ENCODE results near the gene PPP1R27.
"Not testable (repeated sequence)": the region's sequence is repeated elsewhere in the genome, so short reads cannot be mapped to it uniquely, and the experiment has no call there.

Gene PPP1R27

DNA sequence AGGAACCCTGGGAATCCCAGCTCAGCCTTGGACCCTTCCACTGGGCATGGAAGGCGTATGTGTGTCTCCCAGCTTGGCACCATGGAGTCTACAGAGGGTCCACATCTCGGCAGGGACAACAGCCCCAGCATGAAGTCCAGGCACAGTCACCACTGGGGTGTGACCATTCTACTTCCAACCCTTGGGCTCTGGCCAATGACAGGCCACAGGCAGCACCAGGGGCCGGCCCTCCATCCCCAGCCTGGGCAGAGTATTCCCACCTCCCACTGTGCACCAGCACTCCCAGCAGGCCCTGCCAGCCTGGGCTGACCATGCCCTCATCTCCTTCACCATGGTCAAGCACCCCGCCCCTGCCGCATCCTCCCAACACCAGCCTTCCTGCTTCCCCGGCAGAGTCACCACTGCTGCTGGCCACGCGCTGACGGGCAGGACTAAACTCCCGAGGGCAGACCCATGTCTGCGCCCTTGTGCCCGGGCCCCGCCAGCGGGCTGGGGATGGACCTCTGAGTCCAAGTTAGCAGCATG lies 9.5 kb upstream of the PPP1R27 start:
- no peak for DNase-seq
- in situ Hi-C loops (cut with HindIII; ENCODE audit: low pct_ligation_motif_present, low pct_unique_long_range_greater_than_20kb, low sequenced_read_pairs), result no loop called here

DNA sequence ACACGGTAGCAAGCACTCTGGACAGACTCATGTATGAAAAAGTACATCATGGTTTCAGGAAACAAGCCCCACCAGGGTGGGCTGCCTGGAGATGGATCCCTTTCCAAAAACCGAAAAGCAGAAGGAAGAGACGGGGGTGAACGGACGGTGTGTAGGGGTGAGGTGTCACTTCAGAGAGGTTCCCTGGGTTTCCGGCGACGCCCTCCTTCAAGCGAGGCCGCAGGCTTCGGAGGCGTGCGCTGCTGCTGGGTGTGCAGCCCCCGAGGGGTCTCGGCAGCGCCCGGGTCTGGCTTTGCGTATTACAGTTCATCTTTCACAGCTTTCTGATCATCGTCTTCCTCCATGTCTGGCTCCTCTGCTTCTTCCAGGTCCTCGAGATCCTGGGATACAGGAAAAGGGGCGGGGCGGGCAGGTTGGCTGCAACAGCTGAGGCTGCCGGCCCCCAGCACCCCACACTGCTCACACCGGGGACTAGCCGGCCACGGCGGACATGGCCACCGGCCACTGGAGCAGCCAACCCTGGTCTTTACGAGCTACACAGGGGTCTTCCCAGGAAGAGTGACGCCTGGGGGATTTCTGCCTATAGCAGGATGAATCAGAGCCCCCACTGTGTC lies 9.0 kb upstream of the PPP1R27 start:
- DNase-seq, result no peak
- in situ Hi-C loops (cut with HindIII; ENCODE audit: low pct_ligation_motif_present, low pct_unique_long_range_greater_than_20kb, low sequenced_read_pairs), result no loop called here

DNA sequence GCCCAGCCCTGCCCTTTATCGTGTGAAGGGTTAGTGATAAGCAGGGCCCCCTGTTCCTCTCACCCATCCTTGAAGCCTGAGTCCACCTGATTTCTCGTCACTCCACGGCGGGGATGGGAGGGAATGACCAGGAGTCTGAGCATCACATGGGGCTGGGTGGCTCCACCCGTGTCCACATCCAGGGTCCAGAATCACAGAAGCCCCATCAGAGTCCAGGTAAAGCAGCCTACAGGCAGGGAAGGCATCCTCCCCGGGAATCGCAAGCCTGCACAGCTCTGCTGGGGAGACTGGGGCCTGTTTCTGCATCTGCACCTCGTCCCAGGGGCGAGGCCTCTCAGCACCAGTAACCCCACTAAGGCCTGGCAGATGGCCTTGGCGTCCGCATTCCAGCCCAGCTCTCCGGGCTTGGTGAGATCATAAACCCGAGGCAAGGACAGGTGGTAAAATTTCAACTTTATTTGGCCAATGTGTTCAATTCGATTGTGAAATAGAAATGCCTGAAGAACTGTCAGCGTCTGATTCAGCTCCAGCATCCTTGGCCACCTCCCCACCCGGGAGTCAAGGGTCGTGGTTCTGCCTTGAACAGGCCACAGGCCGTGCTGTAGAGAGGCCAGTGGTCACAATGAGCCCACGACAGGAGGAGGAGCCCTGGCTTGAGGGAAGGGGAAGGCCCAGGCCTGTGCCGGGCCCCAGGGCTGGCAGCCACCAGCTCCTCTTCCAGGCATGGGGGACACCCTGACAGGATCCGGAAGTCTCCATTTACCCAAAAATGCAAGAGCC lies 8.1 kb upstream of the PPP1R27 start:
- in situ Hi-C loops (cut with HindIII; ENCODE audit: low pct_ligation_motif_present, low pct_unique_long_range_greater_than_20kb, low sequenced_read_pairs), result no loop called here
- DNase-seq, result peak; percentile 17

DNA sequence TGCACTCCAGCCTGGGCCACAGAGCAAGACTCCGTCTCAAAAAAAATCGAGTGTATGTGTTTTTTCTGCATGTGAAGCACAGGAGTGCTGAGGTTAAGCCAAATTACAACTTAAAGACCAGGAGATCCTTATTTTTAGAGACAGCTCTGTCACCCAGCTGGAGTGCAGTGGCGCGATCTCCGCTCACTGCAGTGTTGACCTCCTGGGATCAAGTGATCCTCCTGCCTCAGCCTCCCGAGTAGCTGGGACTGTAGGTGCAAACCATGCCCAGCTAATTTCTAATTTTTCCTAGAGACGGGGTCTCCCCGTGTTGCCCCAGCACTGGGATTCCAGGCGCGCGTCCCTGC lies 7.5 kb upstream of the PPP1R27 start:
- DNase-seq, result no peak
- in situ Hi-C loops (cut with HindIII; ENCODE audit: low pct_ligation_motif_present, low pct_unique_long_range_greater_than_20kb, low sequenced_read_pairs), result no loop called here

DNA sequence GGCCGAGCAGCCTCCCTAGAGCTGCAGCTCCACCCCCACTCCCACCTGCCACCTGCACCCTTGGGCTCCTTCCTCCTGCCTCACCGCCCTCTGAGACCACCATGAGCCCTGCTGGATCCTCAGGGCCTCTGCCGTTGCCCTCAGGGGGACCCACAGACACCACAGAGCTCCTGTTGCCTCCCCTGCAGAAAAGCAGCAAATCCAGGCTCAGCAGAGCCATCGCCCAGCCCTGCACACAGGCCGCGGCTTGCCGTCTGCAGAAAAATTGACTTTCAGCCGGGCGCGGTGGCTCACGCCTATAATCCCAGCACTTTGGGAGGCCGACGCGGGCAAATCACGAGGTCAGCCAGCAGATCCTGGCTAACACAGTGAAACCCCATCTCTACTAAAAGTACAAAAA lies 7.0 kb upstream of the PPP1R27 start:
- in situ Hi-C loops (cut with HindIII; ENCODE audit: low pct_ligation_motif_present, low pct_unique_long_range_greater_than_20kb, low sequenced_read_pairs), result no loop called here
- no peak for DNase-seq

DNA sequence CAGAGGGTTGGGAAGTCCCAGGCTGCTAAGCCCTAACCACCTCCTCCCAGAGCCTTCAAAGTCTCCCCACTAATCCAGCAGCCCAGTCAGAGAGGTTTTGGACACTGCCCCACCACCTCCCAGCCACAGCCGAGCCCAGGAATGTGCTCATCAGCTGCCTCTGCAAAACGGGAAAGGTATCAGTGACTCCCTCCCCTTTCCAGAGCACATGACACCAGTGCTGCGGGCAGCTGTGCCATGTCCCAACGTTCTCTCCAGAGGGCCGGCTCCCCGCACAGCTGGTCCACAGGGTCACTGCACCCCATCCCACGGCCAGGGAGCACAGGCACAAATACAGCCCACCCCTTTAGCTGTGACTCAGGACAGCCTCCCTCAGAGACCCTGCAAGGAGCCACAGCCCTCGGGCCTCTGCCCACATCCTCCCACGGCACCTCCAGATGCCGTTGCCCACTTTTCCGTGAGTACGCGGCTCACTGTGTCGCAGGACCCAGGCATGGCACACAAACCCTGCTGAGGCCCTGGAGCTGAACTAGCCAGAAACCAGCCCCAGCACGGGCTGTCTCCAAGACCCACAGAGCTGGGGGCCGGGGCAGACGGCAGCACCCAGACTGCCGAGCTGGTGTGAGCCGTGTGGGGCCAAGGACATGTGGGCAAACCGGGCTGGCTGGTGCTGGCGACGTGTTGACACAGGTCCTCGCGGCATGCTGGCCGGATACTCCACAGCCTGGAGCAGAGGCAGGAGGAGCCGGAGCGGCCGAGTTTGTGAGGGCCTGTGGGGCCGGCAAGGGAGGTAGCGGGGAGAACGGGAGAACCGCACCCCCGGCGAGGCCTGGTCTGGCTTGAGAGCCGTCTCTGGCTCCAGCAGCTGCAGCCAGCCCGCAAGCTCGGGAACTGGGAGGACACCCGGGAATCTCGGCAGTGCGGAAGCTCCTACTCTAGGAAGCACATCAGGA lies 6.3 kb upstream of the PPP1R27 start:
- no peak for DNase-seq
- in situ Hi-C loops (cut with HindIII; ENCODE audit: low pct_ligation_motif_present, low pct_unique_long_range_greater_than_20kb, low sequenced_read_pairs), result no loop called here

DNA sequence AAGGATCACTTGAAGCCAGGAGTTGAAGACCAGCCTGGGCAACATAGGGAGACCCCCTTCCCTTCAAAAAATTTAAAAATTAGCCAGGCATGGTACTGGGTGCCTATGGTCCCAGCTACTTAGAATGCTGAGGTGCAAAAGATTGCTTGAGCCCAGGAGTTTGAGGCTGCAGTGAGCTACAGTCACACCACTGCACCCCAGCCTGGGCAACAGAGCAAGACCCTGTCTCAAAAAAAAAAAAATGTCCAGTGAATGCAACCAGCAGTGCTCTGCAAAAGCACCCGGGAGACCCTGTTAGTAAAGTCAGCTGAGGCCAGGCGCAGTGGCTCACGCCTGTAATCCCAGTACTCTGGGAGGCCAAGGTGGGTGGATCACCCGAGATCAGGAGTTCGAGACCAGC lies 5.2 kb upstream of the PPP1R27 start:
- in situ Hi-C loops (cut with HindIII; ENCODE audit: low pct_ligation_motif_present, low pct_unique_long_range_greater_than_20kb, low sequenced_read_pairs); DNase-seq: not testable (repeated sequence)

DNA sequence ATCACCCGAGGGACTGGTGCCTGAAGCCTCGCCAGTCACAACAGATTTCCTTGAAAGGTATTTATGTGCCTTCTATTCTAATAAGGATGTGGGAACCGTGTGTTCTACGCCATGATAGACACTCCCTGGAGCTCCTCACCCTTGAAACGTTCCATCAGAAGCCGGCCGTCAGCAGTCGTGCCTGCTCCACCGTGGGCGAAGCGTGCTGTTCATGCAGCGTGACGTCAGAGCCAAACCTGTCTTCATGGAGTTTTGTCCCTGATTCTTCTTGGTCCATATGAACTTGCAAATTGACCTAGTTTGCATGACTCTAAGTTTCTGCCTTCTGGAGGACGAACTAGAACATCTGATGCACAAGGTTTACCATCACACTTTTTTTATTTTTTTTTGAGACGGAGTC lies 4.5 kb upstream of the PPP1R27 start:
- in situ Hi-C loops (cut with HindIII; ENCODE audit: low pct_ligation_motif_present, low pct_unique_long_range_greater_than_20kb, low sequenced_read_pairs), result no loop called here
- DNase-seq, result no peak

DNA sequence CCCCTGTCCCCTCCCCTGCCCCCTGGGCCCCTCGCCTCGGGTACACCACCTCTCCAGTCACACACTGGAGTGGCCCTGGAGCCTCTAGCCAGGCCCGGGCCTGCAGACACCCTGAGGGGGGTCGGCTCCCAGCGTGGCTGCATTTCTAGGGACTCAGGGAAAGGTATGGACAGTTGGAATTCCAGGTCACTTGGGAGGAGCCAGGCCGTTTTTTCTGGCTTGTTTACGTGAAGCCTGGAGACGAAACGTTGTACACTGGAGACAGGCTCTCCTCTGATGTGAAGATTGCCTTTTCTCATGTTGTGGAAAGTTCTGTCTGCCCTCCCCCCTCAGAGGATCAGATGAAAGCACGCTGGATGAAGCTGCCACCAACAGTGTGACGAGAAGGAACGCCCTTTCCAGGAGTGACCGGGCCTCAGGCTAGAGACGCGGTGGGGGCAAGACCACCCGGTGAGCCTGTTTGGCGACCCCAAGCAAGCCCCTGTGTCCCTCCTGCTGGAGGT lies 4.0 kb upstream of the PPP1R27 start:
- DNase-seq, result no peak
- in situ Hi-C loops (cut with HindIII; ENCODE audit: low pct_ligation_motif_present, low pct_unique_long_range_greater_than_20kb, low sequenced_read_pairs), result no loop called here

DNA sequence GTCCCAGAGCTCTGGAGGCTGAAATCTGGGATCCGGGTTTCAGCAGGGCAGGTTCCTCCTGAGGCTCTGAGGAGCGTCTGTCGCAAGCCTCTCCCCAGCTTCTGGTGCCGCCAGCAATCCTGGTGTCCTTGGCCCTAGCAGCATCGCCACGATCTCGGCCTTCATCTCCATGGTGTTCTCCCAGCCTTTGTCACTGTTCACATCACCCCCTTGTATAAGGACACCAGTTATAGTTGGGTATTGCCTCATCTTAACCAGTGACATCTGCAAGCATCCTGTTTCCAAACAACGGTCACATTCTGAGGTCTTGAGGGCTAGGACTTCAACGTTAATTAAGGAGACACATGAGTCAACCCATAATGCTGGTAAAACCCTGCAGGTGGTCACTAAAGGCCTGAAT lies 2.8 kb upstream of the PPP1R27 start:
- in situ Hi-C loops (cut with HindIII; ENCODE audit: low pct_ligation_motif_present, low pct_unique_long_range_greater_than_20kb, low sequenced_read_pairs), result no loop called here
- DNase-seq, result no peak

DNA sequence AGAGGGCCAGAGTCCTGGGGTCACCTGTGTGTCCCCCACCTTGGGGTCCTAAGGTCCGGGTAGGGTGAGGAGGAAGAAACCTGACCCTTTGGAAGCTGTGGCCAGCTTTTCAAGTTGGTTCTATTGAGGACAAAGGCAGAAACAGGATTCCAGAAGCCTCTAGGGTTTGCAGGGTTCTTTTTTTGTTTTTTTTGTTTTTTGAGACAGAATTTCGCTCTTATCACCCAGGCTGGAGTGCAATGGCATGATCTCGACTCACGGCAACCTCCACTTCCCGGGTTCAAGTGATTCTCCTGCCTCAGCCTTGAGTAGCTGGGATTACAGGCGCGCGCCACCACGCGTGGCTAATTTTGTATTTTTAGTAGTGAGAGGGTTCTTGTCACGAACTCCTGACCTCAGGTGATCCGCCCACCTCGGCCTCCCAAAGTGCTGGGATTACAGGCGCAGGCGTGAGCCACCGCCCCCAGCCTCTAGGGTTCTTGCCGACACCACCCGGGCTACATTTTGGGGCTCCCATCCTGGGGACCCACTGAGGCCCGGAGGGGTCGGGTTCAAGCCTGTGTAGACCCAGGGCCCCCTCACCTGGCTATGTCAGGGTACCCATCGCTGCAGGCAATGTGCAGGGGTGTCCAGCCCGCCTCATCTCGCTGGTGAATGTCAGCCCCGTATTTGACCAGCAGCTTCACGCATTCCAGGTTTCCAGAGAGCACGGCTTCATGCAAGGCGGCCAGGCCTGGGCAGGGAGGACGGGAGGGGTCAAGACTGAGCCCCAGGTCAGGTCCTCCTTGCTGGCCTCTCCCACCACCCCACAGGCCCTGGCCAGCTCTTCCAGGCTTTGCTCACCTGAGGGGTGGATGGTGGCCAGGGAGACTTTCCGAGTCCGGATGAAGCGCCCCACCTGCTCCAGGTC lies 674 bp downstream of the PPP1R27 start:
- DNase-seq, result no peak
- in situ Hi-C loops (cut with HindIII; ENCODE audit: low pct_ligation_motif_present, low pct_unique_long_range_greater_than_20kb, low sequenced_read_pairs), result no loop called here

DNA sequence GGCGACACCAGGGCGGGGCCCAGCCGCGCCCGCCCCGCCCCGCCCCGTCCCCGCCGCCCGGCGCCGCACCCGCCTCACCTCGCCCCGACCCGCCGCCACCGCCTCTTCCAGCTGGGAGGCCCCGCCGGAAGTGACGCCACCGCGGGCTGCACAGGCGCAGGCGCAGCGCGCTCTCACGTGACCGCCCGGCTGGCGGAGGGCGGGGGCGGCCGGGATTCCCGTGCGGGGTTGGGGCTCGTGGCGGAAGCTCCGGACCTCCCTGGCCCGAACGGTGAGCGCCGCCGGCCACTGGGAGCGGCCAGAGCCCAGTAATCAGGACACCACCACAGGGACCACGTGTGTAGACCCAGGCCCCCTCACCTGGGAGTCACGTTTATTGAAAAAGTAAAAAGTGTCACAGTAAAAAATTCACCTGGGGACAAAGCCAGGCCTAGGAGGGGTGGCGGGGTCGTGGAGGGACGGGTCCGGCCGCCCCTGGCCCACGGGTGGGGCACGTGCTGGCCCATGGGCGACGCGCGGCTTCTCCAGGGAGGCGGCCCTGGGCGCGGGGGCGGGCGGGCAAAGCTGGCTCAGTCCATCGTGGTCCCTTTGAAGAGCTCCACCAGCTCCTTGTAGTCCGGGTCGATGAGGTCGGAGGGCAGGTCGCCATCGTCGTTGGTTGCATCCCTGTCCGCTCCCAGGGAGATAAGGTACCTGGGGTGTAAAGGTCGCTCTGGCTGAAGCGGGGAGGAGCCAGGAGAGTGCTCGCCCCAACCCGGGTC lies 1.5 kb downstream of the PPP1R27 start, which contains the start of gene MCRIP1:
Gene MCRIP1 (minus strand): TSS at position 132 of the 761 bp plus-strand sequence. CDS start 8,785 bp downstream, outside the sequence.
- in situ Hi-C loops (cut with HindIII; ENCODE audit: low pct_ligation_motif_present, low pct_unique_long_range_greater_than_20kb, low sequenced_read_pairs), result no loop called here
- DNase-seq, result peak; percentile 96

DNA sequence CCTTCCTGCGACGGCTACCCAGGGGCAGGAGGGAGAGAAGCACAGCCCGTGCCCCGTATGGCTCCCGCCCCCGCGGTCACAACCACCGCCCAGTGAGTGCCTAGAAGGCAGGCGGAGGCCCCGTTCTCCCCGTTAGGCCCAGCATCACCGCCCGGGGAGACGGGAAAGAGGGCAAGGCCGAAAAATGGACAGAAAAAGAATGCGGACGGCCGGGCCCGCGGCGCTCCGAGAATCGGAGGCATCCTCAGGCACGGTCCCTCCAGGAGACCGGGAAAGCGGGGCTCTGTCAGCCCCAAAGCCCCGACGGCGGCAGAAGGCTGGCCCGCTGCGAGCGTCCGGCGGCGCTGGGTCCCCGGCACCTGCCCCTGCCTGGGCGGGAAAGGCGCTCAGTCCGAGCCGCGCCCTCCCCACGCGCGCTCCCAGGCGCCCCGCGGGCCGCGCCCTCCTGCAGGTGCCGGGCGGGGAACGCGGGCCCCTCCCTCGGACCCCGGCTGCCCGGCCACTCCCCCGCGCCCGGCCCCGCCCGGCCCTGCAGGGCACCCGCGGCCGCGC lies 2.2 kb downstream of the PPP1R27 start:
- in situ Hi-C loops (cut with HindIII; ENCODE audit: low pct_ligation_motif_present, low pct_unique_long_range_greater_than_20kb, low sequenced_read_pairs), result no loop called here
- DNase-seq, result peak; percentile 45

DNA sequence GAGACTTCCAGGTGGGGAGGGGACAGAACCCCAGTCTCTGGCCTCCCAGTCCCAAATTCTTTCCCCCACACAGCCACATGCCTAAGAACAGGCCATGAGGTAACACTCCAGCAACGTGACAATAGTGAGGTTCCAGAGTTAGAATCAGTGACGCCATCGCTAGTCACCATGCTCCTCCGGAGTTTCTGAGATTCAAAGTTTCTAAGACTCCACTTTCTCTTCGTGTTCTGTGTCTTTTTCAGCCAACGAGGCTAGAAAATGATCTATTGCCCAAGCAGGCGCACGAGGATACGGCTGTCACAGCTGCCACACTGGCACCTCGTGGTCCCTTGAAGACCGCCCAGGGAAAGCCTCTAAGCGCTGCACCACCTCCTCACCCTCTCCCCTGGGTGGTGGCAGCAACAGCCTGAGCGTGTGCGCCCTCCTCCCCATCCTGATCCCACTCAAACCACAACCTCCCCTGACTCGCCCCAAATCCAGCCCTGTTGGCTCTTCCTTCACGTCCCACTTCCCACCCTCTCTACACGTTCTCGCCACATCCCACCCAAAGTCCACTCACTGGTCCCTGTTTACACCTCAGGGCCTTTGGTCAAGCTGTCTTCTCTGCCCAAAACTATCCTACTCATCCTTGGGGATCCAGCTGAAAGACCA lies 2.8 kb downstream of the PPP1R27 start:
- in situ Hi-C loops (cut with HindIII; ENCODE audit: low pct_ligation_motif_present, low pct_unique_long_range_greater_than_20kb, low sequenced_read_pairs), result no loop called here
- no peak for DNase-seq

DNA sequence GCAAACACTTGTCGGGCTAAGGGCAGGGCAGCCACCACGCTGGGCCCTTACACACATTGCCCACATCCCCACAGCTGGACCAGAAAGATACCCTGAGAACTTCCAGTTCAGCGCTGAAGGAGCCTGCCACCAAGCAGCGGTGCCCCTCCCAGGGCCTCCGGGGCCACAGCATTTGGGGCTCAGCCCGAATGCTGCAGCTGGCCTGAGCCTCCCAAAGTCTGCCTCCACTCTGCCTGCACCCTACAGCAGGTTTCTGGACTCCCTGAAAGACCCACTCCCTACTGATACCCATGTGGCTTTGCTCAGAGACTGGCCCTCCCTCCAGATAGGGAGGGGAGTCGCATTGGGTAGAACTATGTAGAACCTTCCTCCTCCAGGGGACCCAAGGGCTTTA lies 3.3 kb downstream of the PPP1R27 start:
- DNase-seq, result no peak

DNA sequence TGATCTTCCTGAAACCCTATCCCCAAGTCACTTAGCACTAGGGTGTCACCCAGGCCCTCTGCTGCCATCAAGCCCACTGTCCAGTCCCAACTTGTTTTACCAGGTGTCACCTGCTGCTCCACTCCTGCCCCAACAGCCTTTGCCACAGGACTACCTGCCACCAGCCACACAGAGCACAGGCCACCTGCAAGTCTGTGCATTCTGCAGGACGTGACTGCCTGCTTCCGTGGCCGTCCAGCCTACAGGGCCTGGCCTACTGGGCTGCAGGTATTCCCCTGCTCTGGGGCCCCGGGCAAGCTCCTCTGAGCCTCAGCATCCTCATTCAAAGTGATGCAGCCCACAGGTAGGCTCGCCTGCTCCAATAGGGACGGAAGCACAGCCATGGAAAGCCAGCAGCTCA lies 5.0 kb downstream of the PPP1R27 start:
- in situ Hi-C loops (cut with HindIII; ENCODE audit: low pct_ligation_motif_present, low pct_unique_long_range_greater_than_20kb, low sequenced_read_pairs), result no loop called here
- DNase-seq, result no peak

More for the DNA sequence above, 3.3 kb downstream of the PPP1R27 start:
- in situ Hi-C loops (cut with HindIII; ENCODE audit: low pct_ligation_motif_present, low pct_unique_long_range_greater_than_20kb, low sequenced_read_pairs), result no loop called here

DNA sequence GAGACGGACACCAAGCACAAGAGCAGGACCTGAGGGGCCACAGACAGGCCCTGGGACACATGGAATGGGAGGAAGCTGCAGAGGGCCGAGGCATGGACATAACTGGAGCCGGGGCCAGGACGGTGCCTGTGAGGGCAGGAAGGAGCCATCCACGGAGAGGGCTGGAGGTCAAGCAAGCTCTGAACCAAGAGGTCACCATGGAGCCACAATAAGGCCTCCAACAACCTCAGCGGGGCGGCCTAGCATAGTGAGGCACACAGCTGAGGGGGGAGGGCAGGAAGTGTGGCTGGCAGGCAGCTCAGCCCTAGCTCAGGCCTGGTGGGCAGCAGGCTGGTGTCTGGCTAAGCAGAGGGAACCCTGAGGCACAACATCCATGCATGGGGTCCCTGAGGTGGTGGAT lies 6.2 kb downstream of the PPP1R27 start:
- DNase-seq, result no peak
- in situ Hi-C loops (cut with HindIII; ENCODE audit: low pct_ligation_motif_present, low pct_unique_long_range_greater_than_20kb, low sequenced_read_pairs), result no loop called here

Data from ACHN (cell line).